Testis (tissue), 3 donors: Measurements from ENCODE around the gene KIF25. TPM values are rescaled to one million over a fixed set of nuclear protein-coding genes. Genes with fewer than 3 reads are reported as not detected.

Experiments
- DNase-seq: peaks from one replicate; pipeline ENCODE4 v3.0.0-alpha.2; 2019
- H3K27ac ChIP-seq, 2 donors: fragments of 200-600 bp; sonication (generic); one replicate each; pipeline ENCODE4 v1.5.1; 2019
- H3K27me3 ChIP-seq: fragments of 200-600 bp; sonication (generic); one replicate; pipeline ENCODE4 v1.5.1; 2019
- H3K36me3 ChIP-seq: fragments of 200-600 bp; sonication (generic); one replicate; pipeline ENCODE4 v1.5.1; 2017; ENCODE audit warnings: low read depth; ENCODE audit errors: missing control alignments
- H3K4me1 ChIP-seq: fragments of 200-600 bp; sonication (generic); one replicate; pipeline ENCODE4 v1.5.1; 2019
- H3K4me3 ChIP-seq, 2 donors: fragments of 200-600 bp; sonication (generic); one replicate each; pipeline ENCODE4 v1.5.1; 2017 to 2019
- H3K9me3 ChIP-seq: fragments of 200-600 bp; sonication (generic); one replicate; pipeline ENCODE4 v1.5.1; 2017
- CTCF ChIP-seq, 3 experiments: fragments of 450-650 bp in 2 of 3; fragments of 200-600 bp in 1 of 3; sonication (generic) in 1 of 3; IDR thresholded peaks; one replicate each; pipeline ENCODE4 v1.5.1; 2016 to 2019; ENCODE audit warnings: antibody characterized with exemption in 3 of 3, mild to moderate bottlenecking in 2 of 3, moderate library complexity in 1 of 3
- POLR2A ChIP-seq: fragments of 450-650 bp; IDR thresholded peaks from one replicate; pipeline ENCODE4 v1.6.1; 2017; ENCODE audit warnings: antibody characterized with exemption, mild to moderate bottlenecking, moderate library complexity
- WGBS, 2 donors: methylation state at CpG; one replicate each; pipeline ENCODE4 v1.1.5; 2018; 5-methylcytosine and 5-hydroxymethylcytosine counted together
- intact Hi-C: fragments of 100-400 bp; cut with DNase I; formaldehyde crosslinking; loops from one replicate; pipeline ENCODE4 v1.15.1; 2023; ENCODE audit warnings: low total_unique reads
- polyA plus RNA-seq: library from polyadenylated mRNA; stranded (reverse); fragments of 350-450 nt; fragmentation: Illumina TruSeq; extraction: RNeasy Lipid Tissue Mini Kit (QIAGEN cat#74804); gene quantifications from one replicate; pipeline ENCODE4 v1.2.3, GENCODE V29; 2014; ENCODE audit warnings: low read depth, low replicate concordance; ENCODE audit not compliant: insufficient read depth
- total RNA-seq, 2 donors: library from RNA; depleted of rRNA; stranded (reverse); fragments of >200 nt; gene quantifications; one replicate each; pipeline ENCODE4 v1.2.3, GENCODE V29; 2016

KIF25 gene
- total and polyA plus RNA-seq, 3 donors from 2014 or later, result 1.1 to 5.0 (median 1.6) TPM

GRCh38 chr6:167993169-167993568 lies 4.3 kb upstream of the KIF25 start:
- no peak overlapping the region for H3K27ac ChIP-seq
- H3K9me3 ChIP-seq, result no peaks in the 10 kb centered on the region
- 88 to 95% methylated on average over 16 of the region's 16 CpGs for WGBS, 2 donors
- intact Hi-C loops, result no loop called here
- no peaks in the 10 kb centered on the region for H3K4me1 ChIP-seq
- no peaks in the 10 kb centered on the region for H3K27me3 ChIP-seq
- DNase-seq, result no peak
- H3K36me3 ChIP-seq, result no peaks in the 10 kb centered on the region
- TF ChIP-seq CTCF (IDR thresholded peaks at IDR 0.05) (no peak), POLR2A (no peak)
- no peak overlapping the region for H3K4me3 ChIP-seq

- Histone ChIP-seq H3K9me3 (no peaks in the 10 kb centered on the region), H3K36me3 (no peaks in the 10 kb centered on the region), H3K27me3 (no peaks in the 10 kb centered on the region), H3K27ac (no peak overlapping the region), H3K4me1 (no peaks in the 10 kb centered on the region), H3K4me3 (no peak overlapping the region)
- intact Hi-C loops, result no loop called here
- TF ChIP-seq CTCF (IDR thresholded peaks at IDR 0.05) (no peak), POLR2A (no peak)
- 88 to 91% methylated on average over 11 of the region's 11 CpGs for WGBS, 2 donors
- no peak for DNase-seq
These were observed 3.6 kb upstream of the KIF25 start for GRCh38 chr6:167993831-167994230.

GRCh38 chr6:167995302-167995701 lies 2.2 kb upstream of the KIF25 start:
- no peaks in the 10 kb centered on the region for H3K27me3 ChIP-seq
- H3K4me3 ChIP-seq, result no peak overlapping the region
- H3K9me3 ChIP-seq, result no peaks in the 10 kb centered on the region
- DNase-seq, result no peak
- H3K4me1 ChIP-seq, result no peaks in the 10 kb centered on the region
- H3K27ac ChIP-seq, result no peak overlapping the region
- intact Hi-C loops, result no loop called here
- TF ChIP-seq CTCF (IDR thresholded peaks at IDR 0.05), result no peak
- no peak for TF ChIP-seq POLR2A
- no peaks in the 10 kb centered on the region for H3K36me3 ChIP-seq
- whole genome bisulfite sequencing, 2 donors, result 20 to 79% methylated on average over 3 to 12 of the region's 12 CpGs

GRCh38 chr6:167995731-167996151 lies 1.7 kb upstream of the KIF25 start:
- intact Hi-C loops, result no loop called here
- Histone ChIP-seq H3K27ac (no peak overlapping the region), H3K9me3 (no peaks in the 10 kb centered on the region), H3K4me1 (no peaks in the 10 kb centered on the region), H3K27me3 (no peaks in the 10 kb centered on the region), H3K36me3 (no peaks in the 10 kb centered on the region), H3K4me3 (no peak overlapping the region)
- no peak for DNase-seq
- WGBS, 2 donors, result 69 to 90% methylated on average over 7 to 22 of the region's 22 CpGs
- TF ChIP-seq POLR2A, result no peak
- TF ChIP-seq CTCF (IDR thresholded peaks at IDR 0.05), result no peak

- 25 to 53% methylated on average over 19 to 36 of the region's 43 CpGs for WGBS, 2 donors
- Histone ChIP-seq H3K27me3 (no peaks in the 10 kb centered on the region), H3K36me3 (no peaks in the 10 kb centered on the region), H3K27ac (no peak overlapping the region), H3K9me3 (no peaks in the 10 kb centered on the region), H3K4me3 (no peak overlapping the region), H3K4me1 (no peaks in the 10 kb centered on the region)
- intact Hi-C loops, result no loop called here
- DNase-seq, result no peak
- no peak for TF ChIP-seq CTCF (IDR thresholded peaks at IDR 0.05)
These were observed 859 bp upstream of the KIF25 start for GRCh38 chr6:167996424-167997199.
